IPS-20b (cell line): ENCODE data around the gene COL6A3.
"Not testable (repeated sequence)": the region's sequence is repeated elsewhere in the genome, so short reads cannot be mapped to it uniquely, and the experiment has no call there.

Source experiments
- H3K27ac ChIP-seq: one replicate; pipeline ENCODE4 v1.5.1; 2013; ENCODE audit warnings: low read length
- H3K27me3 ChIP-seq: 2 replicates; pipeline ENCODE4 v1.6.1; 2013; ENCODE audit warnings: mild to moderate bottlenecking, low read length, inconsistent platforms; ENCODE audit not compliant: insufficient read depth
- H3K36me3 ChIP-seq: 2 replicates; pipeline ENCODE4 v1.6.1; 2013; ENCODE audit warnings: low read depth, mild to moderate bottlenecking, inconsistent platforms, low read length, moderate library complexity; ENCODE audit not compliant: insufficient read depth
- H3K4me1 ChIP-seq: 2 replicates; pipeline ENCODE4 v1.6.1; 2013; ENCODE audit warnings: mild to moderate bottlenecking, control low read depth, inconsistent platforms, low read length, moderate library complexity; ENCODE audit not compliant: insufficient read depth
- H3K4me3 ChIP-seq: 2 replicates; pipeline ENCODE4 v1.5.1; 2013; ENCODE audit warnings: mild to moderate bottlenecking, low read length, inconsistent platforms
- H3K9ac ChIP-seq: 2 replicates; pipeline ENCODE4 v1.6.1; 2013; ENCODE audit warnings: low read depth, mild to moderate bottlenecking, inconsistent platforms, low read length, moderate library complexity
- H3K9me3 ChIP-seq: 2 replicates; pipeline ENCODE4 v1.6.1; 2013; ENCODE audit warnings: mild to moderate bottlenecking, low read depth, low read length, inconsistent platforms; ENCODE audit not compliant: insufficient read depth

The COL6A3 gene

DNA sequence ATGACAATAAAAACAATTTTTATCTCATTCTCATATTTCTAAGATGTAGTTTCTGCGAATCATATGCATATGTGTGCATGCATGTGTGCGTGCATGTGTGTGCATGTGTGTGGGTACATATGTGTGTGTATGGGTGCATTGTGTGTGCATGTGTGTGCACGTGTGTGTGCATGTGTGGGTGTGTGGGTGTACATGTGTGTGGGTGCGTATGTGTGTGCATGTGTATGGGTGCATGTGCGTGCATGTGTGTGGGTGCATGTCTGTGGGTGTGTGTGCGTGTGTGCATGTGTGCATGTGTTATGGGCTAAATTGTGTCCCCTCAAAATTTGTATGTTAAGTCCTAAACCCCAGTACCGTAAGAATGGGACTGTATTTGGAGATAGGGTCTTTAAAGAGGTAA, 49.3 kb downstream of the COL6A3 start:
- H3K36me3 ChIP-seq = no peaks in the 10 kb centered on the region
- no peak overlapping the region for H3K4me3 ChIP-seq
- H3K9me3 ChIP-seq = no peaks in the 10 kb centered on the region
- no peak overlapping the region for H3K27ac ChIP-seq
- H3K9ac ChIP-seq = no peak overlapping the region
- H3K27me3 ChIP-seq = no peaks in the 10 kb centered on the region
- H3K4me1 ChIP-seq = peaks cover 3% of the 10 kb centered on the region; the same call in 1 of the 2 replicates

GRCh38 chr2:237361194-237362004, 52.6 kb downstream of the COL6A3 start:
- Histone ChIP-seq H3K9ac (no peak overlapping the region), H3K27me3 (no peaks in the 10 kb centered on the region), H3K27ac (no peak overlapping the region), H3K36me3 (no peaks in the 10 kb centered on the region), H3K4me3 (no peak overlapping the region), H3K4me1 (peaks cover 15% of the 10 kb centered on the region; the same call in 1 of the 2 replicates), H3K9me3 (no peaks in the 10 kb centered on the region)

- Histone ChIP-seq H3K4me1 (peaks cover 15% of the 10 kb centered on the region; the same call in 1 of the 2 replicates), H3K27me3 (no peaks in the 10 kb centered on the region), H3K9ac (no peak overlapping the region; the same call in 1 of the 2 replicates), H3K27ac (peak overlapping the region; percentile 10), H3K9me3 (no peaks in the 10 kb centered on the region), H3K36me3 (no peaks in the 10 kb centered on the region), H3K4me3 (no peak overlapping the region)
Measured at GRCh38 chr2:237359894-237360780, 53.8 kb downstream of the COL6A3 start.

DNA sequence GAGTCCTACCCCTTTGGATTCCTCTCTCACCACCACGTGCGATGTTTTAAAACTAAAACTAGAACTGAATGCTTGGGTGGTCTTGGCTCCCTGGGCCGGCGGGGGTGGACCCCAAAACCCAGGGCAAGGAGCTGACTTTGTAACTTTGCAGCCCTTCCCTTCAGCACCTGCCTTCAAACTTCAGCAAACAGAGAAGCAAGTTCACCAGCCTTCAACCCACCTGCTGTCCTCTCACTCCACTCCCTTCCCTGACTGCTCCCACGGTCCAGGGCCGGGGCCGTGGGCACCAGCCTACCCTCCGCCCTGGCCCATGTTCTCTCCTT, 54.5 kb downstream of the COL6A3 start:
- Histone ChIP-seq H3K36me3 (no peaks in the 10 kb centered on the region), H3K9ac (no peak overlapping the region; the same call in 1 of the 2 replicates), H3K4me1 (peaks cover 15% of the 10 kb centered on the region; the same call in 1 of the 2 replicates), H3K27ac (peak overlapping the region; percentile 10), H3K4me3 (no peak overlapping the region), H3K27me3 (no peaks in the 10 kb centered on the region), H3K9me3 (no peaks in the 10 kb centered on the region)

DNA sequence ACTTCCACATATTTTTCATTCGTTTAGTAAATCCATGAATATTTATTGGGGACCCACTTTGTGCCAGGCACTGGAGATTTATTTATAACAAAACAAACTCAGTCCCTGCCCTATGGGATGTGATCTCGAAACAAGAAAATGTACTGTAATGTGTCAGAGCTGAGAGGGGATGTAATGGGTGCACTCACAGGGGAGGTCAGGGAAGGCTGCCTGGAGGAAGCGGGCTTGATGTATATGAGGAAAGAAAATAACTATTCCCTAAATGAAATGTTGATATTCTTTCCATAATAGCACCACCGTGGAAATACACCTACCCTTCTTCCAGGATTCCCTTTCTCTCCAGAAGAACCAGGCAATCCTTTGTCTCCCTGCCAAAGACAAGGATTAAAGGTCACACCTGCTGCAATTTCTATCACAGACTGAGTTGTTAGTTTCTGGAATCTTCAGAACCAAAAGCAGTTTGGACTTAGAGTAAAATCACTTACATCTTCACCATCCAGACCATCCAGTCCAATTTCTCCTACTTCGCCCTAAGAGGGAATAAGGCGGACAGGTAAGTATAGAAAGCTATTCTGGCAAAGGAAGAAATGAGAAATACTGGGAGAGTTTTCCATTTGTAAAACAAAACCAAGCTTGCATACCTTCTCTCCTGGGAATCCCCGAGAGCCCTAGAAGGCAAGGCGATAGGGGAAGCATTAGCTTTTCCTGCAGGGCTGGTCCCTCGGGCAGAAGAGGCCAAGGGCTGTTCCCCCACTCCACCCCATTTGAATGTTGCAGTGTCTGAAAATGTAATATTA, 55.0 kb downstream of the COL6A3 start:
- H3K4me1 ChIP-seq = peaks cover 15% of the 10 kb centered on the region; the same call in 1 of the 2 replicates
- no peaks in the 10 kb centered on the region for H3K27me3 ChIP-seq
- peak overlapping the region; percentile 19; the same call in 1 of the 2 replicates for H3K4me3 ChIP-seq
- peak overlapping the region; percentile 13 for H3K27ac ChIP-seq
- no peak overlapping the region for H3K9ac ChIP-seq
- no peaks in the 10 kb centered on the region for H3K36me3 ChIP-seq
- no peaks in the 10 kb centered on the region for H3K9me3 ChIP-seq

- no peaks in the 10 kb centered on the region for H3K9me3 ChIP-seq
- no peak overlapping the region for H3K4me3 ChIP-seq
- H3K36me3 ChIP-seq = no peaks in the 10 kb centered on the region
- no peak overlapping the region for H3K9ac ChIP-seq
- H3K4me1 ChIP-seq = peaks cover 15% of the 10 kb centered on the region; the same call in 1 of the 2 replicates
- H3K27me3 ChIP-seq = peaks cover 14% of the 10 kb centered on the region
- H3K27ac ChIP-seq = no peak overlapping the region
Measured at GRCh38 chr2:237355701-237356100, 58.3 kb downstream of the COL6A3 start.

GRCh38 chr2:237354892-237355291, 59.1 kb downstream of the COL6A3 start:
- Histone ChIP-seq H3K27ac (no peak overlapping the region), H3K36me3 (no peaks in the 10 kb centered on the region), H3K9ac (no peak overlapping the region), H3K4me1 (peaks cover 14% of the 10 kb centered on the region; the same call in 1 of the 2 replicates), H3K27me3 (peaks cover 14% of the 10 kb centered on the region), H3K4me3 (no peak overlapping the region), H3K9me3 (no peaks in the 10 kb centered on the region)

- H3K9me3 ChIP-seq, H3K27ac ChIP-seq: not testable (repeated sequence)
- H3K27me3 ChIP-seq = peaks cover 14% of the 10 kb centered on the region
Measured at GRCh38 chr2:237354172-237354571, 59.8 kb downstream of the COL6A3 start.

DNA sequence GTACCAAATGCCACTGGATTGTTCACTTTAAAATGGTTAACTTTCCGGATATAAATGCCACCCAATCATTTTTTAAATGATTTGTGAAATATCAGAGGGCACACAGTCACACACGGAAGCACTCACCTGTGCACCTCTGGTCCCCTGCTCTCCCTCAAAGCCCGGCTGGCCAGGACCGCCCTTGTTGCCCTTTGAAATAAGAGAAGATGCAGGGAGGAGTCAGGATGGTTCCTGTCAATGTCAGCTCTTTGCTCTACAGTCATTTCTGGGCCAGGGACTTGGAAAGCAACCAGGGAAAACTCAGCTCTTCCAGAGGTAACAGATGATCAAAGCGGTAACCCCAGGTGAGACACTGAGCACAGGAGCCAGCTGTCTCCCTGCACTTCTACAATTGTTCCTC, 60.7 kb downstream of the COL6A3 start:
- Histone ChIP-seq H3K27ac (no peak overlapping the region), H3K27me3 (peaks cover 14% of the 10 kb centered on the region), H3K4me3 (no peak overlapping the region), H3K9me3 (no peaks in the 10 kb centered on the region), H3K36me3 (no peaks in the 10 kb centered on the region), H3K9ac (no peak overlapping the region), H3K4me1 (no peaks in the 10 kb centered on the region; the same call in 1 of the 2 replicates)

More at GRCh38 chr2:237354172-237354571, 59.8 kb downstream of the COL6A3 start:
- H3K4me1 ChIP-seq, H3K36me3 ChIP-seq, H3K4me3 ChIP-seq, H3K9ac ChIP-seq: not testable (repeated sequence)

GRCh38 chr2:237352279-237352845, 61.6 kb downstream of the COL6A3 start:
- no peak overlapping the region for H3K4me3 ChIP-seq
- peaks cover 14% of the 10 kb centered on the region for H3K27me3 ChIP-seq
- H3K4me1 ChIP-seq = no peaks in the 10 kb centered on the region; the same call in 1 of the 2 replicates
- no peaks in the 10 kb centered on the region for H3K9me3 ChIP-seq
- H3K36me3 ChIP-seq = no peaks in the 10 kb centered on the region
- no peak overlapping the region for H3K27ac ChIP-seq
- no peak overlapping the region for H3K9ac ChIP-seq

DNA sequence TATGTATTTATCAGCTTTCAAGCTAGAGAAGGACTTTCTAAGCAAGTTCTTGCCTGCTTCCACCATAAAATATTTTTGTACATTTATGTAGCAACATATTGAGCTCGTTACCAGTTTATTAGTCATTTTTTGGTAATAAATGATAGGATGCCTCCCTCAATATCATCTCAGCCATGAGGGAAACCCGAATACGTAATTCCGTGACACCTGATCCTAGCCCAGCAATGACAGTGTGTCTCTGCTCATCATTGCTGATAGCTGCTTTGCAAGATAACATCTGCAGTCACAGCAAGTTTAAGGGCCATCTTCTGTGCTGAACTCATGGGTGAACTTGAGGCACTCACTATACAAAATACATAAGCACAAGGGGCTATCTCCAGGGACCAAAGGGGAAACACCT, 62.2 kb downstream of the COL6A3 start:
- no peaks in the 10 kb centered on the region for H3K36me3 ChIP-seq
- H3K4me1 ChIP-seq = no peaks in the 10 kb centered on the region; the same call in 1 of the 2 replicates
- H3K9me3 ChIP-seq = no peaks in the 10 kb centered on the region
- peaks cover 14% of the 10 kb centered on the region for H3K27me3 ChIP-seq
- H3K4me3 ChIP-seq = no peak overlapping the region
- H3K9ac ChIP-seq = no peak overlapping the region
- H3K27ac ChIP-seq = no peak overlapping the region
